Bronchial smooth muscle cell (primary cell): Measurements from ENCODE around the gene CBY1. TPM values are rescaled to one million over a fixed set of nuclear protein-coding genes. Genes with fewer than 3 reads are reported as not detected.

Experiments
- total RNA-seq: library from RNA; depleted of rRNA; stranded (reverse); fragments of >200 nt; gene quantifications from 2 replicates; pipeline ENCODE4 v1.2.1, GENCODE V29; 2014

CBY1 gene
- 17.8 TPM in 2 replicates for total RNA-seq

GRCh38 chr22:38656256-38657044 lies at the start of gene CBY1, which contains the start of gene FAM227A:
Gene CBY1, plus strand, starts transcription at chr22:38656638. Its CDS starts 11,417 bp downstream, at chr22:38668055.
Gene FAM227A, minus strand, starts transcription at chr22:38656392. Its CDS starts 6,224 bp downstream, at chr22:38650168.

DNA sequence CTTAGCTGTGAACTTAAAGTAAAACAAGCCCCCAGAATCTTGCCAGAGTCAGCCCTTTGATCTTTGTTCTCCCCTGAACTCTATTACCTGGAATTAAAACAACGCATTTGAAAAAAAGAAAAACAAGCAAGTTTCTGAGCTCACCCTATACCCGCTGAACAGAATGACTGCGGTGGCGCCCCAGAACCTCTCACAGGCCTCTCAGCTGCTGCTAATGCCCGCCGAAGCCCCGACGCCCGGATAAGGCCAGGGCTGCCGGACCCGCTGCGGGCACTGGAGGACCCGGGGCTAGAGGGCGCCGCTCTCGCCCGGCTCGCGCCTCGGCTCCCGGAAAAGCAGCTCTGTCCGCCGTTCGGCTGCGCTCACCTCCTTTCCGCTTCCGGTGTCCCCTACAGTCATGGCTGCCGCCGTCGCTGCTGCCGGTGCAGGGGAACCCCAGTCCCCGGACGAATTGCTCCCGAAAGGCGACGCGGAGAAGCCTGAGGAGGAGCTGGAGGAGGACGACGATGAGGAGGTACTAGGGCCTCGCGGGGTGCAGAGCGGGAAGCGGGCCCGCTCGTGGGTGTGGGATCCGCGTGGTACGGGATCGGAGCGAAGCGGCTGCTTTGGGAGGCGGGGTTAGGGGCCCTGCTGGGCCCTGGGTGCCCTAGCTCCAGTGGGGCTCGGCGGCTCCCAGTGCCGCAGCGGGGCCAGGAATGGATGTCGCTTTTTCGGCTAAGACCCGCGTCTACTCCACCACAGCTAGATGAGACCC lies 25.3 kb downstream of the CBY1 start, which contains the start of gene TOMM22:
TSS of gene TOMM22 (plus strand) at position 376 of the 754 bp plus-strand sequence. CDS start at position 398, 22 bp downstream.

GRCh38 chr22:38700789-38701628 lies 44.6 kb downstream of the CBY1 start, which contains the start of gene JOSD1:
Gene JOSD1, minus strand, starts transcription at chr22:38700943. Its CDS starts 956 bp downstream, at chr22:38699987.

DNA sequence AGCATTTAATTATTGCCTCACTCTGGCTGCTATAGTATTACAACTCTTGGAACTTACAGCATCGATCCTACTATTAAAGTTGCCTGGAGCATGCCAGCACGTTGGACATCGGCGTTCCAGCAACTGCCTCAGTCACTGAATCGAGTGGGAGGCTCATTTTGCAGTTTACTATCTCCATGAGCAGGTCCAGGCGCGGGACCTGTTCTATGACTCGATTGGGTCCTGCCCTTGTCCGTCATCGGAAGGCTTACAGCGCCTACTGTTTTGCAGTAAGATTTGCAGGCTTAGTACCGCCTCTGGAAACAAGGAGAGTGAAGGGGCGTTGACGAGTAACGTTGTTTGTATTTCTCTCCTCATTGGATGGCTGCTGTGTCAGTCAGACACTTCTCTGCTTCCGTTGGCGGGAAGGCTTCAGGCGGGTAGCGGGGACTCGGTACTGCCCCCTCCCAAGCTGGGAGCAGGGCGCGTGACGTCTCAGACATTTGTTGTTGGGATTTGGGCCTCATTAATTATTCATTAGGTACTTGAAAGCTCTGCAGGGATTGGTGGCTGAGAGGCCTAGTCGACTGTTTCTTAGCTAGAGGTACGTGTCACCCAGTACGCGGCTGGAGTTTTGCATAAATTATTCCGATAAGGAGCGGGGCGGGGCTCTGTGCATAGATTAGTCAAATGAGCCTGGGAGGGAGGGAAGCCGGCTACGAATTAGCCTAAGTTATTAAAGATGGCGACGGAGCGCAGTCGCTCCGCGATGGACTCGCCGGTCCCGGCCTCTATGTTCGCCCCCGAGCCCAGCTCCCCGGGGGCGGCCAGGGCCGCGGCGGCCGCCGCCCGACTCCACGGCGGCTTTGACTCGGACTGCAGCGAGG lies 49.0 kb downstream of the CBY1 start, which contains the start of gene GTPBP1:
TSS of gene GTPBP1 (plus strand) at position 710 of the 866 bp plus-strand sequence. CDS start at position 722, 12 bp downstream.

Other genes starting within 250 kb of the CBY1 start
- gene KCNJ4, start 201.4 kb upstream of the CBY1 start, total RNA-seq = not detected in 2 replicates
- 43.8 and 67.6 TPM in 2 replicates for gene KDELR3, start 188.5 kb upstream of the CBY1 start, total RNA-seq
- gene DDX17, start 150.3 kb upstream of the CBY1 start, total RNA-seq = 311 and 366 TPM in 2 replicates
- gene DMC1, start 86.5 kb upstream of the CBY1 start, total RNA-seq = 6.9 and 8.0 TPM in 2 replicates
- gene FAM227A, start 246 bp upstream of the CBY1 start, total RNA-seq = 1.1 and 2.5 TPM in 2 replicates
- 50.0 and 72.0 TPM in 2 replicates for gene TOMM22, start 25.3 kb downstream of the CBY1 start, total RNA-seq
- 33.3 and 34.2 TPM in 2 replicates for gene JOSD1, start 44.3 kb downstream of the CBY1 start, total RNA-seq
- 16.1 and 36.7 TPM in 2 replicates for gene GTPBP1, start 49.3 kb downstream of the CBY1 start, total RNA-seq
- 31.8 and 40.4 TPM in 2 replicates for gene SUN2, start 99.4 kb downstream of the CBY1 start, total RNA-seq
- gene DNAL4, start 137.5 kb downstream of the CBY1 start, total RNA-seq = 12.0 and 16.2 TPM in 2 replicates
- 0.26 and 1.1 TPM in 2 replicates for gene NPTXR, start 187.4 kb downstream of the CBY1 start, total RNA-seq
- 28.5 and 32.8 TPM in 2 replicates for gene CBX6, start 215.6 kb downstream of the CBY1 start, total RNA-seq